Gastrocnemius medialis (tissue), 4 donors: ENCODE measurements around the gene LYZL1. TPM values are rescaled to one million over a fixed set of nuclear protein-coding genes. Genes with fewer than 3 reads are reported as not detected.
"Not testable (repeated sequence)": the region's sequence is repeated elsewhere in the genome, so short reads cannot be mapped to it uniquely, and the experiment has no call there.

Source experiments
- ATAC-seq, 2 donors: fragments of 150-250 bp; one replicate each; pipeline ENCODE4 v1.9.1; 2016
- DNase-seq, 2 donors: peaks; one replicate each; pipeline ENCODE4 v3.0.0-alpha.2; 2019
- H3K27ac ChIP-seq, 4 donors: fragments of 200-600 bp; sonication (generic); 1 replicate in 1 of 4; 2 replicates in 3 of 4; pipeline ENCODE4 v1.5.1; 2016 to 2018; ENCODE audit warnings: mild to moderate bottlenecking in 2 of 4, moderate library complexity in 1 of 4
- H3K27me3 ChIP-seq, 3 donors: fragments of 200-600 bp; sonication (generic) in 2 of 3; 1 replicate in 1 of 3; 2 replicates in 2 of 3; pipeline versions ENCODE4 v1.5.1 to v1.6.0; 2016 to 2019; ENCODE audit warnings: mild to moderate bottlenecking in 1 of 3, moderate library complexity in 1 of 3
- H3K36me3 ChIP-seq, 2 donors: fragments of 200-600 bp; sonication (generic) in 1 of 2; one replicate each; pipeline ENCODE4 v1.5.1; 2017 to 2018
- H3K4me1 ChIP-seq, 2 donors: fragments of 200-600 bp; sonication (generic) in 1 of 2; one replicate each; pipeline ENCODE4 v1.5.1; 2016 to 2017; ENCODE audit warnings: mild to moderate bottlenecking in 2 of 2
- H3K4me3 ChIP-seq, 4 donors: fragments of 200-600 bp; sonication (generic) in 3 of 4; 1 replicate in 1 of 4; 2 replicates in 3 of 4; pipeline ENCODE4 v1.5.1; 2016 to 2019; ENCODE audit warnings: mild to moderate bottlenecking in 2 of 4
- H3K9me3 ChIP-seq, 3 donors: fragments of 200-600 bp; sonication (generic) in 2 of 3; 1 replicate in 1 of 3; 2 replicates in 2 of 3; pipeline ENCODE4 v1.5.1; 2016 to 2019
- CTCF ChIP-seq, 5 experiments: fragments of 450-650 bp in 3 of 5; fragments of 200-600 bp in 2 of 5; sonication (generic) in 2 of 5; IDR thresholded peaks in 4 of 5; conservative IDR thresholded peaks in 1 of 5; 1 replicate in 4 of 5; 2 replicates in 1 of 5; pipeline ENCODE4 v1.5.1; 2016 to 2019; ENCODE audit warnings: antibody characterized with exemption in 5 of 5, mild to moderate bottlenecking in 3 of 5, moderate library complexity in 3 of 5
- POLR2A ChIP-seq, 2 donors: fragments of 450-650 bp; IDR thresholded peaks; one replicate each; pipeline ENCODE4 v1.6.1; 2017; ENCODE audit warnings: antibody characterized with exemption in 2 of 2, mild to moderate bottlenecking in 2 of 2, moderate library complexity in 2 of 2
- in situ Hi-C, 4 donors: fragments of 200-750 bp; cut with MboI; loops; one replicate each; pipeline versions ENCODE4 v1.15.0 to v1.8.0; 2017; ENCODE audit warnings: low sequenced_read_pairs in 4 of 4
- intact Hi-C: fragments of 100-400 bp; cut with DNase I; formaldehyde crosslinking; loops from one replicate; pipeline ENCODE4 v1.15.1; 2023; ENCODE audit warnings: low total_unique reads
- total RNA-seq, 4 donors: library from RNA; depleted of rRNA; stranded (reverse); fragments of >200 nt; gene quantifications; one replicate each; pipeline versions ENCODE4 v1.1.0 to v1.2.3, GENCODE V29; 2016

LYZL1 gene
- total RNA-seq, 4 donors from 2014 or later, result not detected

GRCh38 chr10:29304995-29305335, 16.1 kb downstream of the LYZL1 start:
- H3K27ac ChIP-seq, result no peak overlapping the region
- no peaks in the 10 kb centered on the region for H3K36me3 ChIP-seq
- H3K4me1 ChIP-seq, result no peaks in the 10 kb centered on the region
- DNase-seq (no peak), ATAC-seq (no peak)
- intact Hi-C loops, result loop anchor here (1.0 to 10.0 kb wide), 5 partner anchors 65 to 676 kb away; partner anchors contain the start of gene BAMBI
- H3K9me3 ChIP-seq, result no peaks in the 10 kb centered on the region
- TF ChIP-seq CTCF (IDR thresholded peaks at IDR 0.05 in 4 of 5, conservative IDR thresholded peaks at IDR 0.05 in 1 of 5) (no peak), POLR2A (IDR thresholded peaks at IDR 0.05) (no peak)
- in situ Hi-C loops, result loop anchor here (10.0 kb wide), 4 partner anchors 70 to 670 kb away; no protein-coding TSS in a partner anchor
- no peaks in the 10 kb centered on the region for H3K27me3 ChIP-seq
- no peak overlapping the region for H3K4me3 ChIP-seq

- intact Hi-C loops, result loop anchor here (10.0 kb wide), 1 partner anchor 172 kb away; no protein-coding TSS in a partner anchor
Observed at GRCh38 chr10:29306688-29307087, 17.8 kb downstream of the LYZL1 start.

GRCh38 chr10:29308142-29308541, 19.3 kb downstream of the LYZL1 start:
- not testable (repeated sequence) for H3K4me1 ChIP-seq, DNase-seq, H3K4me3 ChIP-seq, H3K27ac ChIP-seq, H3K36me3 ChIP-seq, ATAC-seq, H3K9me3 ChIP-seq, H3K27me3 ChIP-seq
- in situ Hi-C loops, result loop anchor here (10.0 kb wide), 4 partner anchors 73 to 673 kb away; no protein-coding TSS in a partner anchor
- intact Hi-C loops, result loop anchor here (10.0 kb wide), 1 partner anchor 173 kb away; no protein-coding TSS in a partner anchor

More at GRCh38 chr10:29306688-29307087, 17.8 kb downstream of the LYZL1 start:
- DNase-seq (no peak), ATAC-seq (no peak)
- in situ Hi-C loops, result loop anchor here (10.0 kb wide), 4 partner anchors 72 to 672 kb away; no protein-coding TSS in a partner anchor
- Histone ChIP-seq H3K27me3 (no peaks in the 10 kb centered on the region), H3K36me3 (no peaks in the 10 kb centered on the region), H3K27ac (no peak overlapping the region), H3K9me3 (no peaks in the 10 kb centered on the region), H3K4me3 (no peak overlapping the region), H3K4me1 (no peaks in the 10 kb centered on the region)
- TF ChIP-seq POLR2A (IDR thresholded peaks at IDR 0.05), result no peak
- TF ChIP-seq CTCF (IDR thresholded peaks at IDR 0.05 in 4 of 5, conservative IDR thresholded peaks at IDR 0.05 in 1 of 5), result no peak

- H3K4me3 ChIP-seq, result no peak overlapping the region
- in situ Hi-C loops (loop anchor here (10.0 kb wide), 4 partner anchors 75 to 675 kb away; no protein-coding TSS in a partner anchor), intact Hi-C loops (loop anchor here (10.0 kb wide), 1 partner anchor 175 kb away; no protein-coding TSS in a partner anchor)
- no peak overlapping the region for H3K27ac ChIP-seq
- no peaks in the 10 kb centered on the region for H3K27me3 ChIP-seq
- H3K9me3 ChIP-seq, result no peaks in the 10 kb centered on the region
- no peak for DNase-seq
- no peaks in the 10 kb centered on the region for H3K36me3 ChIP-seq
- ATAC-seq, result no peak
- no peaks in the 10 kb centered on the region for H3K4me1 ChIP-seq
- TF ChIP-seq POLR2A (IDR thresholded peaks at IDR 0.05) (no peak), CTCF (IDR thresholded peaks at IDR 0.05 in 4 of 5, conservative IDR thresholded peaks at IDR 0.05 in 1 of 5) (no peak)
Observed at GRCh38 chr10:29309465-29309864, 20.6 kb downstream of the LYZL1 start.

- H3K4me1 ChIP-seq, ATAC-seq, in situ Hi-C loops, intact Hi-C loops, DNase-seq, H3K9me3 ChIP-seq, H3K36me3 ChIP-seq, H3K27ac ChIP-seq, H3K27me3 ChIP-seq, H3K4me3 ChIP-seq: not testable (repeated sequence)
Observed at GRCh38 chr10:29310463-29310862, 21.6 kb downstream of the LYZL1 start.

GRCh38 chr10:29313071-29313470, 24.2 kb downstream of the LYZL1 start:
- H3K4me3 ChIP-seq, result no peak overlapping the region
- no peak for TF ChIP-seq CTCF (IDR thresholded peaks at IDR 0.05 in 4 of 5, conservative IDR thresholded peaks at IDR 0.05 in 1 of 5)
- TF ChIP-seq POLR2A (IDR thresholded peaks at IDR 0.05), result no peak
- H3K9me3 ChIP-seq, result no peaks in the 10 kb centered on the region
- H3K27ac ChIP-seq, result no peak overlapping the region
- in situ Hi-C loops (no loop called here), intact Hi-C loops (no loop called here)
- no peaks in the 10 kb centered on the region for H3K36me3 ChIP-seq
- DNase-seq (no peak), ATAC-seq (no peak)
- H3K4me1 ChIP-seq, result peaks cover 0 to 2% of the 10 kb centered on the region in 2 donors
- no peaks in the 10 kb centered on the region for H3K27me3 ChIP-seq
